OCI-LY3 (cell line): ENCODE results near the gene TTYH3.

Experiments
- H2AFZ ChIP-seq: fragments of 200-600, 300-600 bp; shearing (Covaris generic); 2 replicates; pipeline ENCODE4 v1.6.0; 2014; ENCODE audit warnings: antibody characterized with exemption, low read depth, low read length
- H3K27ac ChIP-seq: fragments of 200-600, 300-600 bp; sonication (generic); 2 replicates; pipeline ENCODE4 v1.5.1; 2014; ENCODE audit warnings: mild to moderate bottlenecking, low read length, moderate library complexity, mixed read lengths
- H3K27me3 ChIP-seq: fragments of 200-600, 300-600 bp; sonication (generic); 2 replicates; pipeline ENCODE4 v1.6.1; 2014; ENCODE audit warnings: low read depth, low read length, mixed read lengths
- H3K36me3 ChIP-seq: fragments of 200-600, 300-600 bp; sonication (generic); replicated peaks from 2 replicates; pipeline ENCODE3; 2014; ENCODE audit warnings: low read depth, low read length, mixed read lengths
- H3K4me1 ChIP-seq: fragments of 300-600, 200-600 bp; sonication (generic); 2 replicates; pipeline ENCODE4 v1.6.1; 2014; ENCODE audit warnings: low read length, mixed read lengths
- H3K4me2 ChIP-seq: fragments of 200-600, 300-600 bp; sonication (generic); 2 replicates; pipeline ENCODE4 v1.6.1; 2014; ENCODE audit warnings: low read length, mixed read lengths
- H3K4me3 ChIP-seq: fragments of 300-600, 200-600 bp; sonication (generic); 2 replicates; pipeline ENCODE4 v1.5.1; 2014; ENCODE audit warnings: antibody characterized with exemption, mild to moderate bottlenecking, low read length, moderate library complexity
- H3K79me2 ChIP-seq: fragments of 300-600, 200-600 bp; shearing (Covaris generic); 2 replicates; pipeline ENCODE4 v1.6.1; 2014; ENCODE audit warnings: mild to moderate bottlenecking, low read length, mixed read lengths
- H3K9ac ChIP-seq: fragments of 300-600, 200-600 bp; shearing (Covaris generic); 2 replicates; pipeline ENCODE4 v1.6.0; 2014; ENCODE audit warnings: mild to moderate bottlenecking, low read length, moderate library complexity
- H3K9me3 ChIP-seq: fragments of 200-600, 300-600 bp; shearing (Covaris generic); 2 replicates; pipeline ENCODE4 v1.6.1; 2014; ENCODE audit warnings: low read length, mixed read lengths; ENCODE audit not compliant: insufficient read depth
- H4K20me1 ChIP-seq: fragments of 200-600, 300-600 bp; sonication (generic); 2 replicates; pipeline ENCODE4 v1.6.1; 2016; ENCODE audit warnings: low read length, mixed read lengths; ENCODE audit not compliant: insufficient read depth
- EZH2phosphoT487 ChIP-seq: fragments of 200-600 bp; shearing (Covaris generic); IDR thresholded peaks from 2 replicates; pipeline ENCODE4 v1.6.1; 2018; ENCODE audit warnings: antibody characterized with exemption, mixed run types, low read depth
- TF ChIP-seq, protein P1 (sequence below): fragments of 200-600, 300-600 bp; sonication (generic); IDR thresholded peaks from 2 replicates; pipeline ENCODE4 v1.5.1; 2014; ENCODE audit warnings: antibody characterized with exemption, low read length, low read depth

The TTYH3 gene

GRCh38 chr7:2610898-2611297, 20.9 kb upstream of the TTYH3 start:
- H4K20me1 ChIP-seq: no peaks in the 10 kb centered on the region
- no peak overlapping the region for H3K4me3 ChIP-seq
- peaks cover 7% of the 10 kb centered on the region; the same call in 1 of the 2 replicates for H3K27me3 ChIP-seq
- TF ChIP-seq, protein P1, sequence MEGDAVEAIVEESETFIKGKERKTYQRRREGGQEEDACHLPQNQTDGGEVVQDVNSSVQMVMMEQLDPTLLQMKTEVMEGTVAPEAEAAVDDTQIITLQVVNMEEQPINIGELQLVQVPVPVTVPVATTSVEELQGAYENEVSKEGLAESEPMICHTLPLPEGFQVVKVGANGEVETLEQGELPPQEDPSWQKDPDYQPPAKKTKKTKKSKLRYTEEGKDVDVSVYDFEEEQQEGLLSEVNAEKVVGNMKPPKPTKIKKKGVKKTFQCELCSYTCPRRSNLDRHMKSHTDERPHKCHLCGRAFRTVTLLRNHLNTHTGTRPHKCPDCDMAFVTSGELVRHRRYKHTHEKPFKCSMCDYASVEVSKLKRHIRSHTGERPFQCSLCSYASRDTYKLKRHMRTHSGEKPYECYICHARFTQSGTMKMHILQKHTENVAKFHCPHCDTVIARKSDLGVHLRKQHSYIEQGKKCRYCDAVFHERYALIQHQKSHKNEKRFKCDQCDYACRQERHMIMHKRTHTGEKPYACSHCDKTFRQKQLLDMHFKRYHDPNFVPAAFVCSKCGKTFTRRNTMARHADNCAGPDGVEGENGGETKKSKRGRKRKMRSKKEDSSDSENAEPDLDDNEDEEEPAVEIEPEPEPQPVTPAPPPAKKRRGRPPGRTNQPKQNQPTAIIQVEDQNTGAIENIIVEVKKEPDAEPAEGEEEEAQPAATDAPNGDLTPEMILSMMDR: no peak
- H3K9ac ChIP-seq: no peak overlapping the region
- no peaks in the 10 kb centered on the region for H3K9me3 ChIP-seq
- no peaks in the 10 kb centered on the region for H3K79me2 ChIP-seq
- no peak overlapping the region for H2AFZ ChIP-seq
- H3K27ac ChIP-seq: no peak overlapping the region
- H3K4me1 ChIP-seq: no peaks in the 10 kb centered on the region
- H3K4me2 ChIP-seq: no peak overlapping the region
- no peaks in the 10 kb centered on the region for H3K36me3 ChIP-seq

- Histone ChIP-seq H3K4me2 (no peak overlapping the region), H3K4me1 (no peaks in the 10 kb centered on the region), H3K9me3 (no peaks in the 10 kb centered on the region), H3K4me3 (no peak overlapping the region), H3K36me3 (no peaks in the 10 kb centered on the region), H3K27ac (no peak overlapping the region), H3K79me2 (no peaks in the 10 kb centered on the region), H2AFZ (no peak overlapping the region), H3K9ac (no peak overlapping the region), H3K27me3 (peaks cover 7% of the 10 kb centered on the region; the same call in 1 of the 2 replicates), H4K20me1 (no peaks in the 10 kb centered on the region)
- TF ChIP-seq EZH2phosphoT487: no peak
- TF ChIP-seq, protein P1: no peak
Measured at GRCh38 chr7:2611401-2611800, 20.4 kb upstream of the TTYH3 start.

- no peak overlapping the region for H3K4me2 ChIP-seq
Measured at GRCh38 chr7:2611922-2612321, 19.9 kb upstream of the TTYH3 start.

DNA sequence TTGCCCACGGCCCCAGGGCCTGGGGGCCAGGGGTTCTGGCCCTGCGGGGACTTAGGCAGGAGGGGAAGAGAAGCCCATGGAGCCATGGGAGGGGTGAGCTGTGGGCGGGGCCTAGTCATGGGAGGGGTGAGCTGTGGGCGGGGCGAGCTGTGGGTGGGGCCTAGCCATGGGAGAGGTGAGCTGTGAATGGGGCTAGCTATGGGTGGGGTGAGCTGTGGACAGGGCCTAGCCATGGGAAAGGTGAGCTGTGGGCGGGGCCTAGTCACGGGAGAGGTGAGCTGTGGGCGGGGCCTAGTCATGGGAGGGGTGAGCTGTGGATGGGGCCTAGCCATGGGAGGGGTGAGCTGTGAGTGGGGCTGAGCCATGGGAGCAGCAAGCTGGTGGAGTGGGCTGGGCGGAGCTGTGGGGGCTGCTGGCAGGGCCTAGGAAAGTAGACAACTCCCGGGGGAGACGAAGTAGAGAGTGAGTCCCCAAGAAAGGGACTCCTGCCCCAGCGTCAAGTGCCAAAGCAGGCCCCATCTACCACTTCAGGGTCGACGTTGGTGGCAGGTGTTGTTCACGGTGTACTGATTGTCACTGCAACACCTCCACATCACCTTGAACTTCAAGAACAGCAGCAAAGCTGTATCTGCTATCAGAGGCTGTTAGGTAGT, 19.2 kb upstream of the TTYH3 start:
- Histone ChIP-seq H3K4me3 (no peak overlapping the region), H3K36me3 (no peaks in the 10 kb centered on the region), H3K79me2 (no peaks in the 10 kb centered on the region), H3K27me3 (peaks cover 7% of the 10 kb centered on the region; the same call in 1 of the 2 replicates), H2AFZ (no peak overlapping the region), H3K4me2 (no peak overlapping the region), H4K20me1 (no peaks in the 10 kb centered on the region), H3K27ac (no peak overlapping the region), H3K9me3 (no peaks in the 10 kb centered on the region), H3K4me1 (no peaks in the 10 kb centered on the region), H3K9ac (no peak overlapping the region)
- no peak for TF ChIP-seq EZH2phosphoT487
- TF ChIP-seq, protein P1: no peak

More at GRCh38 chr7:2611922-2612321, 19.9 kb upstream of the TTYH3 start:
- Histone ChIP-seq H3K9ac (no peak overlapping the region), H3K9me3 (no peaks in the 10 kb centered on the region), H3K4me3 (no peak overlapping the region), H3K27me3 (peaks cover 7% of the 10 kb centered on the region; the same call in 1 of the 2 replicates), H3K79me2 (no peaks in the 10 kb centered on the region), H3K27ac (no peak overlapping the region), H3K36me3 (no peaks in the 10 kb centered on the region), H3K4me1 (no peaks in the 10 kb centered on the region), H2AFZ (no peak overlapping the region), H4K20me1 (no peaks in the 10 kb centered on the region)
- TF ChIP-seq, protein P1: no peak
- TF ChIP-seq EZH2phosphoT487: no peak
